Gastroesophageal sphincter (tissue), 4 donors: ENCODE data around the gene FAT1. TPM values are rescaled to one million over a fixed set of nuclear protein-coding genes. Genes with fewer than 3 reads are reported as not detected.

ENCODE experiments used
- ATAC-seq: fragments of 150-250 bp; one replicate; pipeline ENCODE4 v1.9.1; 2016; ENCODE audit warnings: mild to moderate bottlenecking, moderate library complexity
- H3K27ac ChIP-seq, 4 donors: fragments of 200-600 bp; sonication (generic) in 3 of 4; 1 replicate in 3 of 4; 2 replicates in 1 of 4; pipeline ENCODE4 v1.5.1; 2016 to 2019
- H3K27me3 ChIP-seq: fragments of 200-600 bp; sonication (generic); one replicate; pipeline ENCODE4 v1.5.1; 2019
- H3K36me3 ChIP-seq, 2 donors: fragments of 200-600 bp; sonication (generic); one replicate each; pipeline ENCODE4 v1.5.1; 2019; ENCODE audit warnings: control low read depth in 1 of 2
- H3K4me1 ChIP-seq, 3 donors: fragments of 200-600 bp; sonication (generic); 1 replicate in 2 of 3; 2 replicates in 1 of 3; pipeline ENCODE4 v1.5.1; 2016 to 2019; ENCODE audit warnings: control low read depth in 2 of 3
- H3K4me3 ChIP-seq, 2 donors: fragments of 200-600 bp; sonication (generic); one replicate each; pipeline ENCODE4 v1.5.1; 2019; ENCODE audit warnings: mild to moderate bottlenecking in 1 of 2, moderate library complexity in 1 of 2
- H3K9me3 ChIP-seq, 3 donors: fragments of 200-600 bp; sonication (generic); one replicate each; pipeline ENCODE4 v1.5.1; 2017 to 2019; ENCODE audit warnings: control low read depth in 2 of 3
- EP300 ChIP-seq: sonication (generic); formaldehyde crosslinking; IDR thresholded peaks from one replicate; pipeline ENCODE4 v1.6.1; 2017; ENCODE audit warnings: antibody characterized with exemption, mild to moderate bottlenecking
- POLR2A ChIP-seq, 2 donors: fragments of 450-650 bp; IDR thresholded peaks; one replicate each; pipeline ENCODE4 v1.6.1; 2017; ENCODE audit warnings: antibody characterized with exemption in 2 of 2, mild to moderate bottlenecking in 2 of 2, moderate library complexity in 1 of 2
- POLR2AphosphoS5 ChIP-seq: sonication (generic); formaldehyde crosslinking; IDR thresholded peaks from one replicate; pipeline ENCODE4 v1.6.1; 2017; ENCODE audit warnings: antibody characterized with exemption
- WGBS, 2 donors: methylation state at CpG; one replicate each; pipeline ENCODE4 v1.1.5; 2018; ENCODE audit warnings: low coverage in 1 of 2; 5-methylcytosine and 5-hydroxymethylcytosine counted together
- total RNA-seq, 4 donors: library from RNA; depleted of rRNA; stranded (reverse); fragments of >200 nt; gene quantifications; one replicate each; pipeline ENCODE4 v1.1.0, GENCODE V29; 2016
- TF ChIP-seq, protein P1 (sequence below), 4 experiments: fragments of 200-600 bp in 2 of 4; fragments of 450-650 bp in 2 of 4; sonication (generic) in 1 of 4; IDR thresholded peaks; one replicate each; pipeline ENCODE4 v1.5.1; 2017 to 2019; ENCODE audit warnings: antibody characterized with exemption in 4 of 4, mild to moderate bottlenecking in 2 of 4, moderate library complexity in 2 of 4

The FAT1 gene
- total RNA-seq, 4 donors from 2014 or later, result 84.4 to 279 (median 154) TPM

DNA sequence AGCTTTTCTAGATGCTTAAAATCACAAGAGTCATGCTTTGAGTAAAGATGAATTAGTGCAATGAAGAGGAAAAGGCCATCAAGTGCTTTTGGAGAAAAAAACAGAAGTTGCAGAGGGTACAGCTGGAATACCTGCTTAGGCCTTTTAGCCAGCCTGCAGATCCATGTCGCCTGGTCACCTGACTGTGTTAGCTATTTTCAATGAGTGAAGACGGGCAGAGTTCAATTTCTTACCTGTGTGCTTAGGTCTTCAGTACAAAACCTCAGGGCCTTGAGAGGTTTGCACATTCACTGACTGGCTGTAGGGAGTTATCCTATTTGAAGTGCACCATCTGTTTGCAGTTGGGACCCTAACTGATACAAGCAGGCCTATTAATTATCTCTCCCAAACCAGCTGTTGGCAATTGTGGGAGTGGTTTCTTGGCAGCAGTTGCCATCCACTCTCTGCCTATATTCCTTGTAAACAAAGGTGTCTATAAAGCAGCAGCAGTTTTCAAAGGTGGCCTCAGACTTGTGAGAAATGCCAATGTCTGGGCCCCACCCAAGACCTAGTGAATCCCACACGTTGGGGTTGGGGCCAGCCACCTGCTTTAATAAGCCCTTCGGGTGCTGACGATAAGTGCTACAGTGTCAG, 16.3 kb upstream of the FAT1 start:
- H3K27ac ChIP-seq, result no peak overlapping the region
- 86 to 89% methylated on average over 4 to 5 of the region's 5 CpGs for WGBS, 2 donors
- H3K4me1 ChIP-seq, result no peaks in the 10 kb centered on the region
- no peaks in the 10 kb centered on the region for H3K36me3 ChIP-seq
- H3K4me3 ChIP-seq, result no peak overlapping the region
- no peaks in the 10 kb centered on the region for H3K27me3 ChIP-seq
- TF ChIP-seq POLR2A (IDR thresholded peaks at IDR 0.05), result no peak
- no peak for TF ChIP-seq POLR2AphosphoS5
- no peak for TF ChIP-seq EP300
- TF ChIP-seq, protein P1, sequence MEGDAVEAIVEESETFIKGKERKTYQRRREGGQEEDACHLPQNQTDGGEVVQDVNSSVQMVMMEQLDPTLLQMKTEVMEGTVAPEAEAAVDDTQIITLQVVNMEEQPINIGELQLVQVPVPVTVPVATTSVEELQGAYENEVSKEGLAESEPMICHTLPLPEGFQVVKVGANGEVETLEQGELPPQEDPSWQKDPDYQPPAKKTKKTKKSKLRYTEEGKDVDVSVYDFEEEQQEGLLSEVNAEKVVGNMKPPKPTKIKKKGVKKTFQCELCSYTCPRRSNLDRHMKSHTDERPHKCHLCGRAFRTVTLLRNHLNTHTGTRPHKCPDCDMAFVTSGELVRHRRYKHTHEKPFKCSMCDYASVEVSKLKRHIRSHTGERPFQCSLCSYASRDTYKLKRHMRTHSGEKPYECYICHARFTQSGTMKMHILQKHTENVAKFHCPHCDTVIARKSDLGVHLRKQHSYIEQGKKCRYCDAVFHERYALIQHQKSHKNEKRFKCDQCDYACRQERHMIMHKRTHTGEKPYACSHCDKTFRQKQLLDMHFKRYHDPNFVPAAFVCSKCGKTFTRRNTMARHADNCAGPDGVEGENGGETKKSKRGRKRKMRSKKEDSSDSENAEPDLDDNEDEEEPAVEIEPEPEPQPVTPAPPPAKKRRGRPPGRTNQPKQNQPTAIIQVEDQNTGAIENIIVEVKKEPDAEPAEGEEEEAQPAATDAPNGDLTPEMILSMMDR (IDR thresholded peaks at IDR 0.05), result no peak
- ATAC-seq, result no peak
- no peaks in the 10 kb centered on the region for H3K9me3 ChIP-seq

DNA sequence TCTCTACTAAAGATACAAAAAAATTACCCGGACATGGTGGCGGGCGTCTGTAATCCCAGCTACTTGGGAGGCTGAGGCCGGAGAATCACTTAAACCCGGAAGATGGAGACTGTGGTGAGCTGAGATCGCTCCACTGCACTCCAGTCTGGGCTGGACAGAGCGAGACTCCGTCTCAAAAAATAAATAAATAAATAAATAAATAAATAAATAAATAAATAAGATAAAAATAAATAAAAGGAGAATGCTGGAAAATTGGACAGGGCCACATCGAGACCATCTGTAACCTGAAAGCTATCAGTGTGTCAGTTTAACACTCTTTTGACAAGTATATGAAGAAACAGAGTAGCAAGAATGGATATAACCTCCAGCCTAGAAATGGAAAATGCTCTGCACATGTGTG, 15.7 kb upstream of the FAT1 start:
- Histone ChIP-seq H3K4me3 (no peak overlapping the region), H3K36me3 (no peaks in the 10 kb centered on the region), H3K27ac (no peak overlapping the region), H3K9me3 (no peaks in the 10 kb centered on the region), H3K4me1 (no peaks in the 10 kb centered on the region), H3K27me3 (no peaks in the 10 kb centered on the region)
- no peak for ATAC-seq
- WGBS, 2 donors, result 96 to 98% methylated on average over 4 to 9 of the region's 9 CpGs
- TF ChIP-seq POLR2A (IDR thresholded peaks at IDR 0.05), result no peak
- TF ChIP-seq, protein P1 (IDR thresholded peaks at IDR 0.05), result no peak
- TF ChIP-seq EP300, result no peak
- TF ChIP-seq POLR2AphosphoS5, result no peak

DNA sequence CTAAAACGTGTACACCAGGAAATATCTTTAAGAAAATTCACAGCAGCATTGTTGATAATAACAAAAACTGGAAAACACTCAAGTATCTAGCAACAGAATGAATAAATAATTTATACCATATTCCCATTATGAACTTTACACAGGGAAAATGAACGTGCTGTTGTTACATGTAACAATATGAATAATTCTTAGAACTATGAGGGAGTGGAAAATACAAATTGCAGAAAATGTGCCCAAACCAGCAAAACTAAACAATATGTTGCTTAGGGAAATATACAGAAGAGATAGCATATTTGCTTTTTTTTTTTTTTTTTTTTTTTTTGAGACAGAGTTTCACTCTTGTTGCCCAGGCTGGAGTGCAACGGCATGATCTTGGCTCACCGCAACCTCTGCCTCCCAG, 14.8 kb upstream of the FAT1 start:
- H3K4me3 ChIP-seq, result no peak overlapping the region
- no peaks in the 10 kb centered on the region for H3K36me3 ChIP-seq
- TF ChIP-seq EP300 (no peak), POLR2AphosphoS5 (no peak), POLR2A (IDR thresholded peaks at IDR 0.05) (no peak)
- TF ChIP-seq, protein P1 (IDR thresholded peaks at IDR 0.05), result no peak
- no peak overlapping the region for H3K27ac ChIP-seq
- WGBS, 2 donors, result 72 to 82% methylated on average over 4 of the region's 4 CpGs
- ATAC-seq, result no peak
- no peaks in the 10 kb centered on the region for H3K9me3 ChIP-seq
- no peaks in the 10 kb centered on the region for H3K27me3 ChIP-seq
- H3K4me1 ChIP-seq, result no peaks in the 10 kb centered on the region

DNA sequence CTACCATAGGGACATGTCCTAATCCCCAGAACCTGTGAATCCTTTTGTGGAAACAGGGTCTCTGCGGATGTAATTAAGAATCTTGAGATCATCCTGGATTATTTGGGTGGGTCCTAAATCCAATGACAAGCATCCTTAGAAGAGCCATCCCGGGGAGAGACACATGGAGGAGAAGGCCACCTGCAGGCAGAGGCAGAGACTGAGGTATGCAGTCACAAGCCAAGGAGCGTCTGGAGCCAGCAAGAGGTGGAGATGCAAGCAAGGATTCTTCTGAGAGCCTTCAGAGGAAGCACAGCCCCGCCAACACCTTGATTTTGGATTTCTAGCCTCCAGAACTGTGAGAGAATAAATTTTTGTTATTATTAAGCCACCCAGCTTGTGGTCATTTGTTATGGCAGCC, 13.8 kb upstream of the FAT1 start:
- H3K36me3 ChIP-seq, result no peaks in the 10 kb centered on the region
- H3K9me3 ChIP-seq, result no peaks in the 10 kb centered on the region
- 71 to 90% methylated on average over 4 of the region's 4 CpGs for WGBS, 2 donors
- H3K27me3 ChIP-seq, result no peaks in the 10 kb centered on the region
- H3K27ac ChIP-seq, result no peak overlapping the region
- H3K4me3 ChIP-seq, result no peak overlapping the region
- no peak for TF ChIP-seq EP300
- H3K4me1 ChIP-seq, result no peaks in the 10 kb centered on the region
- no peak for ATAC-seq

DNA sequence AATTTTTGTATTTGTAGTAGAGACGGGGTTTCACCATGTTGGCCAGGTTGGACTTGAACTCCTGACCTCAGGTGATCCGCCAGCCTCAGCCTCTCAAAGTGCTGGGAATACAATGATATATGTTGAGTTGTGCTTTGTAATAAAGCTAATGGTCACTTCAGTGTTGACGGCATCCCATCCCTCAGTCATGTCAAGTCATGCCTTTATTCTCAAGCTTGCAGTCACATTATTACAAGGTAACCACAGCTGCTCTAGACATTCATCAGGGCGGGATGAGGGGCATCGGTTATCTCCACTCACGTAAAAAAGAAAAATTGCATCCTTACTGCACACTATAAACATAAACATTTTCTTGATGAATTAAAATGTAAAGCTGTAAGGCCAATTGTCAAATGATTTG, 12.8 kb upstream of the FAT1 start:
- TF ChIP-seq EP300 (no peak), POLR2AphosphoS5 (no peak), POLR2A (IDR thresholded peaks at IDR 0.05) (no peak)
- WGBS, 2 donors, result 75 to 100% methylated on average over 3 of the region's 6 CpGs
- H3K27ac ChIP-seq, result no peak overlapping the region
- H3K27me3 ChIP-seq, result no peaks in the 10 kb centered on the region
- no peaks in the 10 kb centered on the region for H3K36me3 ChIP-seq
- H3K4me3 ChIP-seq, result no peak overlapping the region
- no peaks in the 10 kb centered on the region for H3K9me3 ChIP-seq
- H3K4me1 ChIP-seq, result no peaks in the 10 kb centered on the region
- ATAC-seq, result no peak

DNA sequence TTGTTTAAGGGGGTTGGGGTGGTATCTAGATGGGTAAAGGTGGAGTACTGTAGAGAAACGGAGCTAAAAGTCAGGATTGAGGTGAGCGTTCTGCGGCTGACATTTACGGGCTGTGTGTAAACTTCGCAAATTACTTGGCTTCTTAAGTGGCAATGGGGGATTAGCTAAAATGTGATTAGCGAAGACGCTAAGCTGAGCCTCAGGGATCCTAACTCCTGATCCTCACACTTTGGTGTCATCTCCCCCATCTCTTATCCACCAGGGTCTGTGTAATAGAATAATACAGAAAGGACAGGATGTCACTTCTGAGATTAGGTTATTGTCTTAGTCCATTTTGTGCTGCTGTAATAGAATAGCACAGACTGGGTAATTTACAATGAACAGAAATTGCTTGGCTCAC, 10.6 kb upstream of the FAT1 start:
- Histone ChIP-seq H3K4me1 (no peaks in the 10 kb centered on the region), H3K27ac (no peak overlapping the region), H3K4me3 (no peak overlapping the region), H3K36me3 (no peaks in the 10 kb centered on the region), H3K27me3 (no peaks in the 10 kb centered on the region), H3K9me3 (no peaks in the 10 kb centered on the region)
- ATAC-seq, result no peak
- TF ChIP-seq, protein P1 (IDR thresholded peaks at IDR 0.05), result no peak
- TF ChIP-seq EP300, result no peak
- no peak for TF ChIP-seq POLR2AphosphoS5
- no peak for TF ChIP-seq POLR2A (IDR thresholded peaks at IDR 0.05)
- 87 to 95% methylated on average over 7 of the region's 7 CpGs for WGBS, 2 donors
